Activated T-helper 17 cell treated with anti-CD3 and anti-CD28 coated beads, Interleukin-2, amount 50 U/mL, for 72 hours (primary cell): ENCODE data around the gene MFF. TPM values are rescaled to one million over a fixed set of nuclear protein-coding genes. Genes with fewer than 3 reads are reported as not detected.

Experiments
- ATAC-seq: fragments of 150-1000 bp; cut with Tn5 transposase; replicated peaks from 2 replicates; pipeline ENCODE4 v1.10.0; 2021; ENCODE audit warnings: mild to moderate bottlenecking, moderate library complexity
- H3K27ac Mint-ChIP-seq: one replicate; pipeline ENCODE4 v1.8.0; 2022; ENCODE audit warnings: mixed read lengths
- H3K27me3 Mint-ChIP-seq: one replicate; pipeline ENCODE4 v1.8.0; 2022; ENCODE audit warnings: mixed read lengths
- H3K36me3 Mint-ChIP-seq: one replicate; pipeline ENCODE4 v1.8.0; 2022; ENCODE audit warnings: low read depth, mild to moderate bottlenecking, mixed read lengths
- H3K4me1 Mint-ChIP-seq: one replicate; pipeline ENCODE4 v1.8.0; 2022; ENCODE audit warnings: mixed read lengths
- H3K4me3 Mint-ChIP-seq: one replicate; pipeline ENCODE4 v1.8.0; 2022; ENCODE audit warnings: mild to moderate bottlenecking, mixed read lengths
- H3K9me3 Mint-ChIP-seq: one replicate; pipeline ENCODE4 v1.8.0; 2022; ENCODE audit warnings: mixed read lengths
- total RNA-seq, 2 donors: library from RNA; stranded (reverse); gene quantifications; one replicate each; pipeline ENCODE4 v1.2.3, GENCODE V29; 2022

Gene MFF, protein sequence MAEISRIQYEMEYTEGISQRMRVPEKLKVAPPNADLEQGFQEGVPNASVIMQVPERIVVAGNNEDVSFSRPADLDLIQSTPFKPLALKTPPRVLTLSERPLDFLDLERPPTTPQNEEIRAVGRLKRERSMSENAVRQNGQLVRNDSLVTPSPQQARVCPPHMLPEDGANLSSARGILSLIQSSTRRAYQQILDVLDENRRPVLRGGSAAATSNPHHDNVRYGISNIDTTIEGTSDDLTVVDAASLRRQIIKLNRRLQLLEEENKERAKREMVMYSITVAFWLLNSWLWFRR
- total RNA-seq = 10 to 100 TPM; 75.9 to 77.9 TPM

DNA sequence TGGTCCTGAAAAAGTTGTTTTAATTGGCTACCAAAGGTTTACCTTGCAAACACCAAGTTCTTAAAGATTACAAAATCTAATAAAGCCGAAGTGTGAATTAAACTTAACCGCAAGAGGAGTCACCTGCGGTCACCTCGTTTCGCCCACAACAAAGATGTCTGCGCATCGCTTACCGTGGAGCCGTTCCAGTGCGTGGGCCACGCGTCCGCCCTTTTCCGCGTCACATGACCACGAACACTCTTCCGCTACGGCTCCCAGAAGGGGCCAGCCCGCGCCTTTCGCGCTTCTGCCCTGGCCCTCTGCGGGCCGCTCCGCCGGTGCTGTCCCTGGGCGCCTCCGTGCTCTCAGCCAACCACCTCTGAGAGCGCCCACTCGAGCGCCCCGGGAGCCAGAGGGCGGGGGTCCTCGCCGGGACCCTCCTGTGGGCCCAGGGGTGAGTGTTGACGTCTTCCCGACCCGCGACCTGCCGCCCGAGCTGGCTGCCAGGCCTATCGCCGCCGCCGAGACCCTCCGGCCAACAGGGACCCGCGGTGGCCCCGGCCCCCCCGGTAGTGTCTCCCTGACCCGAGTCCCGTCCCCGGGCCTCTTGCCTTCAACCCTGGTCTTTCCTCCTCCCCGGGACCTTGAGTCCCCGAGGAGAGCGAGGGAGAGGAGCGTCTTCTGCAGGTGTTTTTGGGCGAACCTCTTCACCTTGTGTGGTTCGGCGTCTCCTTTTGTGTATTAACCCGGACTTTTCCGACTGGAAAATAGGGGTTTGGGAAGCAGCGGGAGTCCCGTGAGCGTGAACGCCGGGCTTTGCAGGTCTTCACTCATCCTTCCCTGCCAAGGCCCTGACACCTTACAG lies at the start of gene MFF:
Gene MFF (plus strand): TSS at position 257 of the 844 bp plus-strand sequence. CDS start 5,415 bp downstream, outside the sequence.
- Mint-ChIP-seq H3K27me3 (peaks cover 5% of the 10 kb centered on the region), H3K9me3 (no peaks in the 10 kb centered on the region), H3K4me3 (peak within 1 kb of the TSS; percentile 94), H3K27ac (peak within 1 kb of the TSS; percentile 90), H3K36me3 (peaks cover 22% of the 10 kb centered on the region), H3K4me1 (peaks cover 14% of the 10 kb centered on the region)
- ATAC-seq = peak; percentile 99

DNA sequence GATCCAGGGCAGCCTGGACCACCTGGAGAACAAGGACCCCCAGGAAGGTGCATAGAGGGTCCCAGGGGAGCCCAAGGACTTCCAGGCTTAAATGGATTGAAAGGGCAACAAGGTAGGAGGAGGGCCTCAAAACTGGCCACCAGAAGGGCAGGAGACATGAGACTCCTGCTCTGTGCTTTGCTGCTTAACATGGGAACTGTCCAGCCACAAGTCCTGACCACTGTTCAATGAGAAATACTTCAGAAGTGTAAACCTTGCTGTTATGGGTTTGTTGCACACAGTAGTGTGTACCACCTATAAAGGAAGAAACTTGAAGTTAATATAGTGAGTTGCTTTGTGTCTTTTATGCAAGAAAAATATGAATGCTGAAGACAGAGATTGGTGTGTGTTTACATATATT lies 44.2 kb upstream of the MFF start:
- Mint-ChIP-seq H3K36me3 (no peaks in the 10 kb centered on the region), H3K4me1 (no peaks in the 10 kb centered on the region), H3K27ac (no peak overlapping the region), H3K4me3 (no peak overlapping the region), H3K27me3 (no peaks in the 10 kb centered on the region), H3K9me3 (no peaks in the 10 kb centered on the region)
- ATAC-seq = no peak

DNA sequence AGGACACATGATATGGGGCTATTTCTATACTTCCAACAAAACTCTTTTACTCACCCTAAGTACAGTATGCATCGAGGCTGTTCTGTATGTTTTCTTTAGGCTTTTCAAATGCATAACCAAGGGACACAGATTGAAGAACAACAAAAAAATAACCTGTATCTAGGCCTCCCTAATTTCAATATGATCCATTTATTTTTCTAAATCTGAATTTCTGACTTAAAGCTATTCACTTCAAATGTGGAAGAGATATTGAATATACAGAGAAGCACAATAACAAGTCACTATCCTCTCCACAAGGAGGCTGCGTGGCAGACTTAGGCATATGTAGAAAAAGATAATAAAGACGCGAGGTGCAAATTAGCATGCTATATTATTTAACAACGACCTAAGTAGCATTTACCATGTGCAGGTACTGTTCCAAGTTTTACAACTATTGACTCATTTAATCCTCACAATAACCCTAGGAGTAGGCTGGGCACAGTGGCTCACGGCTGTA lies 39.3 kb upstream of the MFF start:
- H3K9me3 Mint-ChIP-seq = no peaks in the 10 kb centered on the region
- ATAC-seq = no peak
- H3K27me3 Mint-ChIP-seq = no peaks in the 10 kb centered on the region
- no peaks in the 10 kb centered on the region for H3K4me1 Mint-ChIP-seq
- no peak overlapping the region for H3K4me3 Mint-ChIP-seq
- H3K36me3 Mint-ChIP-seq = no peaks in the 10 kb centered on the region
- no peak overlapping the region for H3K27ac Mint-ChIP-seq

DNA sequence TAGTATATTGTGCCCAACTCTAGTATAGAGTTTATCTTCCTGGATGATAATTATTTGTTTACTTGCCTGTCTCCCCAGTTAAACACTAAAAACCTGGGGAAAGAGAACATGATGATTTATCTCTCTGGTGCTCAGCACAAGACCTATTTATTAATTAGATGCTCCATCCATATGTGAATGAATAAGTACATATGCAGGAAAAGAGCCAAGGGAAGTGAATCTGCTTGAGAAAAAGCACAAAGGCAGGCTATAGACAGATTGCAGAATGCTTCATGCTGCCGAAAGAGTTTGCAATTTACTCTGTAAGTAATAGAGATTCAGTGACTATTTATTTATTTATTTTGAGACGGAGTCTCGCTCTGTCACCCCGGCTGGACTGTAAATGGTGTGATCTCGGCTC lies 37.3 kb upstream of the MFF start:
- no peak overlapping the region for H3K4me3 Mint-ChIP-seq
- H3K4me1 Mint-ChIP-seq = no peaks in the 10 kb centered on the region
- H3K9me3 Mint-ChIP-seq = no peaks in the 10 kb centered on the region
- no peaks in the 10 kb centered on the region for H3K36me3 Mint-ChIP-seq
- no peaks in the 10 kb centered on the region for H3K27me3 Mint-ChIP-seq
- no peak overlapping the region for H3K27ac Mint-ChIP-seq
- ATAC-seq = no peak

DNA sequence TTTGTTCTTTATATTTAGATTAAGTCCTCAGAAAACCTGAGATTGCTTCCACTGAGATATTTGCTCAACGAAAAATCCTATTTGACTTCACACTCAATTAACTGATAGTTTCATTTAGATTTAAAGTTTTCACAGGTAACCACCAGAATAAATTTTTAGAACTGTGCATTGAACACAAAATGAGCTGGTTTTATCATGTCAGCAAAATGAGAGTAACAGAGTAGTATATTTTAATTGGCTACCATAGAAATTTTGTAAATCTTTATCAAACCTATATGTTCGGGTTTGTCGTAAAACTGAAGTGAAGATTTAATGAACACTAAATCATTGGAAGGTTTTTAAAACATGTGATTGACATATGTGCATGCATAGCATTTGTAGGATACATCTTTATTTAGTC lies 32.7 kb upstream of the MFF start:
- no peaks in the 10 kb centered on the region for H3K9me3 Mint-ChIP-seq
- no peak for ATAC-seq
- no peaks in the 10 kb centered on the region for H3K36me3 Mint-ChIP-seq
- no peaks in the 10 kb centered on the region for H3K4me1 Mint-ChIP-seq
- no peaks in the 10 kb centered on the region for H3K27me3 Mint-ChIP-seq
- no peak overlapping the region for H3K27ac Mint-ChIP-seq
- H3K4me3 Mint-ChIP-seq = no peak overlapping the region

DNA sequence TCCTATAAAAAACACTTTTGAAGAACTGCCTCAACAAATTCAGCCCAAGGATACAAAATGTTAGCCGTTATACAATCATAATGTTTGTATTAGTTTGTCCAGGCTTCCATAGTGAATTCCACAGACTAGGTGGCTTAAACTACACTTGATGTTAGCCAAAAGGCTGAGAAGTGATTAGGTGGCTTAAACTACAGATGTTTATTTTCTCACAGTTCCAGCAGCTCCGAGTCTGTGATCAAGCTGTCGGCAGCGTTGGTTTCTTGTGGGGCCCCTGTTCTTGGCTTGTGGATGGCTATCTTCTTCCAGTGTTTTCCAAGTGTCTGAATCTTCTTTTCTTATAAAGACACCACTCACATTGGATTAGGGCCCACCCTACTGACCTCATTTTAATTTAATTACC lies 31.5 kb upstream of the MFF start:
- H3K27me3 Mint-ChIP-seq = no peaks in the 10 kb centered on the region
- no peaks in the 10 kb centered on the region for H3K4me1 Mint-ChIP-seq
- no peaks in the 10 kb centered on the region for H3K36me3 Mint-ChIP-seq
- no peaks in the 10 kb centered on the region for H3K9me3 Mint-ChIP-seq
- H3K4me3 Mint-ChIP-seq = no peak overlapping the region
- H3K27ac Mint-ChIP-seq = no peak overlapping the region
- no peak for ATAC-seq

DNA sequence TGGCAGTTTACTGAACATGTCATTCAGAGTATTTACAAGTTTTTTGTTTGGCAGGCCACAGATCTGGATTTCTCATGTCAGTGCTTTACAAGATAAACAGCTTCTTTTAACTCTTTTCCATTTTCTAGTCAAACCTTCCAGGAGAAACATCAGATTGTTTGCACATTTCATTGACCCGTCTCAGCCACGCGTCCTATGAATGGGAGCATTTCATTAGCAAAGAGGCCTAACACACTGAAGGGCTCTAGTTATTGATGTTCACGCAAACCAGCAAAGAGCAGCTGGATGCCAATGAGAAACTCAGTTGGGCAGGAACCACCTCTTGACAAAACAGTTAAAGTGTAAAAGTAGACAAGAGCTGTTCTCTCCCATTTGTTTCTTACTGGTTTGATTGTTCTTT lies 29.2 kb upstream of the MFF start:
- Mint-ChIP-seq H3K4me3 (no peak overlapping the region), H3K9me3 (no peaks in the 10 kb centered on the region), H3K27ac (no peak overlapping the region), H3K4me1 (no peaks in the 10 kb centered on the region), H3K27me3 (no peaks in the 10 kb centered on the region), H3K36me3 (no peaks in the 10 kb centered on the region)
- ATAC-seq = no peak

DNA sequence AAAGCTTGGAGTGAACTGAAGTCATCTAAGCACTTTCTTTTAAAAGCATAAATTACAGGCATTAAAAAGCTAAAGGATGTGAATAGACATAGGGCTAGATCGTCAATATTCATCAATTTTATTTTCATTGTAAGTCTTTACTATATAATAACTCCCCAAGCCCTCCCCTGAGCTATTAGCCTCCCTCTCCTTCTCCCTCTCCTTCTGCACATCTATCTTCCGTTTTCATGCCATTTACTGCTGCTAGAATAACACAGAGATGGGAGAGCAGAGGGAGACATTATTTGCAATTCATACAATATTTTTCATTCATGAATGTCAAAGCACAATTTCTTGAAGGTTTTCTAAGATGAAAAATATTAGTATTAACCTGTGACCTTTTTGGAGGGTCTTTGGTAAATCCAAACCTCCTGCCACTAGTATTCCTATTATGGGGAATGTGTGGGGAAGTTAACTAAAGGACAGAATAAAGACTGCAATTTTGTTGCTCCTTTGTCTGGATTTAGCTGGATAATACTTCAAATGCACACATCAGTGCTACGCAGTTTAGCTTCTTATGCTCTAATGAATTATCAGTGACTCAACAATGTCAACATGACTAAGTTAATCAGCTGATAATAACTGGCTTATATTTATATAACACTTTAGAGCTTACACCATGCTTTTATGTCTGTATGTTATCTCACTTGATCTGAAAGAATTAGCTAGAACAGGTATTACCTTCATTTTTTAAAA lies 28.2 kb upstream of the MFF start:
- no peaks in the 10 kb centered on the region for H3K4me1 Mint-ChIP-seq
- H3K9me3 Mint-ChIP-seq = no peaks in the 10 kb centered on the region
- ATAC-seq = no peak
- no peak overlapping the region for H3K27ac Mint-ChIP-seq
- H3K4me3 Mint-ChIP-seq = no peak overlapping the region
- no peaks in the 10 kb centered on the region for H3K27me3 Mint-ChIP-seq
- no peaks in the 10 kb centered on the region for H3K36me3 Mint-ChIP-seq

DNA sequence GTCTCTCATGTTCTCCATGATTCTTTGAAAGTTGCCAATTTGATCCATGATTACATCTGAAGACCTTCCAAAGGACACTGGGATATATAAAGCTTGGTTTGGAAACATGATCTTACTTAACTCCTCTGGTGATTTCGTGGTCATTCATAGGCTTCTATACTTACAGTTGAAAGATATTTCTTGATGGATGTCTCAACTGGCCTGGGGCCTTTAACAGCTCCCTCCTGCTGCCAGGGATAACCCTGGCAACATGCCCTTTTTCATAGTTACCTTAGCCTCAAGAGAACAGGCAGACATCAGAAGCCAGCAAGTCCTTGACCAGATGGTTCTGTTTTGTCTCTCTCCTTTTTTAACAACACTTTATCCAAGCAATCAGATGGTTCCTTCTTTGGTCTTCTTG lies 23.5 kb upstream of the MFF start:
- ATAC-seq = no peak
- no peaks in the 10 kb centered on the region for H3K36me3 Mint-ChIP-seq
- H3K9me3 Mint-ChIP-seq = no peaks in the 10 kb centered on the region
- no peaks in the 10 kb centered on the region for H3K27me3 Mint-ChIP-seq
- H3K4me1 Mint-ChIP-seq = no peaks in the 10 kb centered on the region
- no peak overlapping the region for H3K27ac Mint-ChIP-seq
- H3K4me3 Mint-ChIP-seq = no peak overlapping the region

DNA sequence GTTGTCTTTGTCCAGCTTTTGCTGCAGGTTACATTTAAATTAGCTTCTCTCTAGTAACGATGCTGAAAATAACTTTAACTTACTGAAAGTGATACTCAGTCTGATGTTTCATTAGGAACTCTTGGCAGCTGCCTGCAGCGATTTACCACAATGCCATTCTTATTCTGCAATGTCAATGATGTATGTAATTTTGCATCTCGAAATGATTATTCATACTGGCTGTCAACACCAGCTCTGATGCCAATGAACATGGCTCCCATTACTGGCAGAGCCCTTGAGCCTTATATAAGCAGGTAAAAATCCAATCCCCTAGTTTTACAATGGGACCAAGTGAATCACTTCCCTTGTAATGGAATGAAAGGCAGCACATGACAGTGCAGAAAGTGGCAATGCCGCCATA lies 16.3 kb upstream of the MFF start:
- ATAC-seq = no peak
- no peak overlapping the region for H3K4me3 Mint-ChIP-seq
- H3K36me3 Mint-ChIP-seq = no peaks in the 10 kb centered on the region
- no peaks in the 10 kb centered on the region for H3K9me3 Mint-ChIP-seq
- no peaks in the 10 kb centered on the region for H3K27me3 Mint-ChIP-seq
- no peak overlapping the region for H3K27ac Mint-ChIP-seq
- no peaks in the 10 kb centered on the region for H3K4me1 Mint-ChIP-seq

DNA sequence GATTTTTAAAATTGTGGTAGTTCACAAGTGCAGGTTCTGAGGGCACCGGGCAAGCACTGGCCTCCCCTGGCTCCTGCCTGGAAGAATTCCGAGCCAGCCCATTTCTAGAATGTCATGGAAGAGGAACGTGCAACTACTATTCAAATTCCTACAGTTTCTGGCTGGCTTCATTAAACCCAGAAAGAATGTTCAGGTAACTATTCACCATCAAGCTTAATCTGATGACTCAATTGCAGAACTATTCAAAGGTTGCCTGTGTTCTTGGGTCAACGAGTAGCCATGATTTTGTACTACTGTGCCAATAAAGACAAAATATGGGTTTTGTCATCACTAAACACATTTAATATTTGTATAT lies 14.3 kb upstream of the MFF start:
- H3K27ac Mint-ChIP-seq = no peak overlapping the region
- no peak overlapping the region for H3K4me3 Mint-ChIP-seq
- H3K9me3 Mint-ChIP-seq = no peaks in the 10 kb centered on the region
- H3K36me3 Mint-ChIP-seq = no peaks in the 10 kb centered on the region
- ATAC-seq = no peak
- no peaks in the 10 kb centered on the region for H3K4me1 Mint-ChIP-seq
- H3K27me3 Mint-ChIP-seq = no peaks in the 10 kb centered on the region

DNA sequence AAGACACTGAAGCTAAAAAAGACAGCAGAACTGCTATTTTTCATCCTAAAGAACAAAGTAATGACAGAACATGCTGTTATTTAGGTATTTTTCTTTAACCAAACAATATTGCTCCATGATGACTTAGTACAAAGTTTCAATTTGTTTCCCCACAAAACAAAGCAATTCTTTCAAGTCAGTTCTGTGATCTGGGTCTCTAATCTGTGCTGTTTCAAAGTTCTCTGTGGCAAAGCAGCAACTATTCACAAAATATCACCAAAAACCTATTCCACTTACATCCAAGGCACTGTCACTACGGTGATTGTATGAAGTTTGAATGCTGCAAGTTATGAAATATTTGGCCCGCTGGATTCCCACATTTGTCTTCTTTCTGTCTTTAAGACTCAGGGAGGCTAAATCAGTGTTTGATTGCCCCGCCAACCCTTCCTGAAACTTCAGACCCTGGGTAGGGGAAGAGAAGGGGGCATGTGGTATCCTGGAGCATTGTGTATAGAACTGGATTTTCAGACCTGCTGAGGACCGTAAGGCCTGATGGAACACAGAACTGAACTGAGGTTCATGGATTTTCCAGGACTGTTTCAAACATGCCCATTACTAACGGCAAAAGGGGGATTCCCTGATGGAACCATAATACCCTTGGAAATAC lies 13.1 kb upstream of the MFF start:
- no peak overlapping the region for H3K4me3 Mint-ChIP-seq
- H3K9me3 Mint-ChIP-seq = peaks cover 2% of the 10 kb centered on the region
- no peaks in the 10 kb centered on the region for H3K36me3 Mint-ChIP-seq
- H3K27me3 Mint-ChIP-seq = peaks cover 3% of the 10 kb centered on the region
- no peaks in the 10 kb centered on the region for H3K4me1 Mint-ChIP-seq
- ATAC-seq = no peak
- H3K27ac Mint-ChIP-seq = no peak overlapping the region

DNA sequence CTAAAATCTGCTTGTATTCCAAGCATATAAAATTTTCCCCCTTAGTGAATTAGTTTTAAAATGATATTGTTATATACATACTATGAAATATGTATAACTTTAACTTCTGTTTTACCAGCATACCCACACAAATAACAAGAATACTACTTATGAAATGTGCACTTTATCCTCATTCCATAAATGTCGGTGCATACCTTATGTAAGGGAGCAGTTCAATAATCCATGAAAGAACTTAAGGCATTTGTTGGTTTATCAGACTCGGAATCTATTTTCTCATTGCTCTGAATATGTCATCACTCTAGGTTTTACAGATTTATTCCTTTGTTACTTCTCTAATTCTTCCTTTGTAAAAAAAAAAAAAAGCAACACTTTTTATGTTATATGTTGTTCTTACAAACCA lies 12.5 kb upstream of the MFF start:
- H3K4me1 Mint-ChIP-seq = no peaks in the 10 kb centered on the region
- H3K9me3 Mint-ChIP-seq = peaks cover 3% of the 10 kb centered on the region
- H3K27ac Mint-ChIP-seq = no peak overlapping the region
- H3K27me3 Mint-ChIP-seq = peaks cover 4% of the 10 kb centered on the region
- no peak overlapping the region for H3K4me3 Mint-ChIP-seq
- no peaks in the 10 kb centered on the region for H3K36me3 Mint-ChIP-seq
- no peak for ATAC-seq

DNA sequence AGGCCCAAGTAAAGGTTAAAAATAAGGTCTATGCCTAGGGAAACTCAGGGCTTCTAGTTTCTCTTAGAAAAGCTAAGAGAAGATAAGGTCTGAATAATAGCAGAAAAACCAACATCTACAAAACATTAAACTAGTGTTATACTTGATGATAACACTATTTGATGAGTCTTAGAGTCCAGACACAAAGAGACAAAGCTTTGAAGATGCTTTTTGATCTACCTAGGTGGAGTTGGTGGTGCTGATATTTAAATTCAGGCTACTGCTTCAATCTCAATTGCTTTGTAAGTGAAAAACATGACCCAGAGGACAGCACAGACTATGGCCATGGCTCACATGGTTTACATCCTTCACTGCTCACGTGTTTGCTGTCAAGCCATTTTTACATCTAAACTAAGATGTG lies 11.7 kb upstream of the MFF start:
- Mint-ChIP-seq H3K4me3 (no peak overlapping the region), H3K4me1 (no peaks in the 10 kb centered on the region), H3K9me3 (peaks cover 3% of the 10 kb centered on the region), H3K36me3 (no peaks in the 10 kb centered on the region), H3K27me3 (peaks cover 4% of the 10 kb centered on the region), H3K27ac (no peak overlapping the region)
- no peak for ATAC-seq
